DMS153 treated with DMSO at 0.1 percent for 48 hours (cell line): Measurements from ENCODE around the gene DNAJB1.
"Not testable (repeated sequence)": the region's sequence is repeated elsewhere in the genome, so short reads cannot be mapped to it uniquely, and the experiment has no call there.

ENCODE experiments used
- DNase-seq: peaks from one replicate; lab custom pipeline; 2025; ENCODE audit not compliant: unreplicated experiment; lab: John Stamatoyannopoulos, UW

DNAJB1 gene

DNA sequence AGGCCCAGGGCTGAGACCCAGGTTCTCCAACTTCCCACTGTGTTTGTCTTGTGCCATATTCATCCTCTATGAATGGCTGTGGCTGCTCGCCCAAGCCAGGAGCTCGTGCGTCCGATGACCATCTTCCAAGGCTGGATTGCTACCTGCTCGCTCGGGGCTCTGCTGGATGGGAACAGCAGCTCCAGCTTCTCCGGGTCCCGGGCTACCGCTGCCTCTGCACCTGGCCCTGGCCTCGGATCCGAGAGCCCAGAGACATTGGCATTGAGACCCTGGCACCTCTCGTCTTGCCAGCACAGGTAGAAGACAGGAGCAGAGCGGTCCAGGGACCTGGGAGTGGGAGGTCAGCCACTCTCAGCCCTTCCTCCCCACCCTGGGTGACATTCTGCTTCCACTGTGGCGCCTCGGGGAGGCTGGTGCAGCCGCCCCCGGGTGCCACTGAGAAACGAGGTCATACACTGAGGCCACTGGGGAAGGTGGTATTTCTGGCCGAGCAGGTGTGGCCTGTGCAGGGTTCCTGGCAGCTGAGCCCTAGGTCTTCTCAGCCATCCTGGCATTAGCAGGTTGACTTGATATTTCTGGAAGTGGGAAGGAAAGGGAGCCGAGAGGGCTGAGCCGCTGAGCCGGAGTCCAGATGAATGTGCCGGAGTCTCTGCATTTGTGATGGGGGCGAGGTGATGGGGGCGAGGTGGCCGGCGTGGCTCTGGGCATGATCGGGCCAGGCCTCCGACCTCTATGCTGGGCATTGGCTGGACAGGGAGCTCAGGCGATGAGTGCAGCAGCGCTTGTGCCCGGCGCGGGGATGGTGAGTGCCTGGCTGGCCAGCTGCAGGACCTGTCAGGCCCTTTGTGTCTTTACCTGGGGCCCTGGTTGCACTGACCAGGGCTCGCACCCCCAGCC lies 35.1 kb upstream of the DNAJB1 start:
- DNase-seq: no peak

DNA sequence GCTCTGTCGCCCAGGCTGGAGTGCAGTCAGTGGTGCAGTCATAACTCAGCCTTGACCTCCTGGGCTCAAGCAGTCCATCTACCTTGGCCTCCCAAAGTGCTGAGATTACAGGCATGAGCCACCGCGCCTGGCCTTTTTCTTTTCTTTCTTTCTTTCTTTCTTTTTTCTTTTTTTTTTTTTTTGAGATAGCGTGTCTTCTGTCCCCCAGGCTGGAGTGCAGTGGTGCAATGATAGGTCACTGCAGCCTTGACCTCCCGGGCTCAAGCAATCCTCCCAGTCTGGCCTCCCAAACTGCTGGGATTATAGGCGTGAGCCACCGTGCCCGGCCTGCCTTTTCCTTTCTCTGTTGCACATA lies 33.8 kb upstream of the DNAJB1 start:
- not testable (repeated sequence) for DNase-seq

DNA sequence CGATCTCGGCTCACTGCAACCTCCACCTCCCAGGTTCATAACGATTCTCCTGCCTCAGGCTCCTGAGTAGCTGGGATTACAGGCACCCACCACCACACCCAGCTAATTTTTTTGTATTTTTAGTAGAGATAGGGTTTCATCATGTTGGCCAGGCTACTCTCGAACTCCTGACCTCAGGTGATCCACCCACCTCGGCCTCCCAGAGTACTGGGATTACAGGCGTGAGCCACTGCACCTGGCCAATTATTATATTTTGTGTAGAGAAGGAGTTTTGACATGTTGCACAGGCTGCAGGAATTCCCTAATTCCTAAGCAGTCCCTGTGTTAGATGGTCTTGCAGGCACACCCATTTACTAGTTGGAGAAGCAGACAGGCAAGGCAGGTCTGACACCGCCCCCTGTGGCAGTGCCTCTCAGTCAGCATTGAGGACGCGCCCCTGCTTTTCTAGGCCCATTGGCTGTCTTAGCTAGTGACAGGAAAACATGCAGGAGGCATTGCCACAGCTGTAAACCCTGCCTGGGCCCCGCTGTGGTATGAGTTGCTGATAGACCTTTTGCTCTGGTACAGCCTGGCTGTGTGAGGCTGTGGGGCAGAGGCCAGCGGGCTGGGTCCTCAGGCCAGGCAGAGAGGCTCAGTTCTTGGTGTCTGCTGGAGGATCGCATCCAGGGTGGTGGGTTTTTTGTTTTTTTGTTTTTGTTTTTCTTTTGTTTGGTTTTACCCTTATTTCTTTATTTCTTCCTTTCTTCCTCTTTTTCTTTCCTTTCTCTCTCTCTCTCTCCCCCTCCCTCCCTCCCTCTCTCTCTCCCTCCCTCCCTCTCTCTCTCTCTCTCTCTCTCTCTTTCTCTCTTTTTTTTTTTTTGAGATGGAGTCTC lies 33.2 kb upstream of the DNAJB1 start:
- not testable (repeated sequence) for DNase-seq

DNA sequence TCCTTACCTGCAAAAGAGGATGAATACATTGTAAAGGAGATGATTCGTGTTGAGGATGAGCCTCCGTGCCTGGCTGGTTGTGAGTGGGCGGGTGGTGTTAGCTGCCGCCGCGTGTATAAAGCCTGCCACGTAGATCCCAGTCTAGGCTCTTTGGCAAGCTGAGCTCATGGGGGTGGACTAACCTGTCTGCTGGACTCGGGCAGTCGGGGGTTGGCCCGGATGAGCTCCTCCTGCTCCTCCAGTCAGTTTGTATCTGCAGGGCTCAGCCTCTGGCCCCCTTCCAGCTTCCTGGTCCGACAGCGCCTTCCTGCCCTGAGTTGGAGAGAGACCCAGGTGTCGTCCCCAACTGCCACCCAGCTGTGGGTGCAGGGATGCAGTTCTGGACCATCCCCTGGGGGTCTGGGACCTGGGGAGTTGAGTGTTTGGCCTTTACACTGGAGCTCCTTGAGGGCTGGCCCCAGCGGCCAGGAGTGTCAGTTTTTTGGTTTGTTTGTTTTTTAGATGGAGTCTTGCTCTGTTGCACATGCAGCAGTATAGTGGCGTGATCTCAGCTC lies 32.1 kb upstream of the DNAJB1 start:
- DNase-seq: peak; percentile 67

DNA sequence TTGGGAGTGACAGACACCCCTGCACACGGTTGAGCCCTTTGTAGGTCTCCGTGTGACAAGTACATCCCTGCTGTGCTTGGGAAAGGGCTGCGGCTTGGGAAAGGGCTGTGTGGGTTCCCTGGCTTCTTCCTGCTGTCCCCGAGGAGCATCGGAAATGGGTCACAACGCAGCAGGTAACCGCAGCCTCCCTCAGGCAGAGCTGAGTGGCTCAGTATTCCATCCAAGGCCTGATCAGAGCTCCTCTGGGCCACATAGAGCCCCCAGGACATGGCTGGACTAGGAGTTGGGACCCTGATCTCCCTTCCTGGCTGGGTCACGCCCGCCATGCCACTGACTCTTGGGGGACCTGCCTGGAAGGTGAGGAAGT lies 27.5 kb upstream of the DNAJB1 start:
- DNase-seq: no peak

DNA sequence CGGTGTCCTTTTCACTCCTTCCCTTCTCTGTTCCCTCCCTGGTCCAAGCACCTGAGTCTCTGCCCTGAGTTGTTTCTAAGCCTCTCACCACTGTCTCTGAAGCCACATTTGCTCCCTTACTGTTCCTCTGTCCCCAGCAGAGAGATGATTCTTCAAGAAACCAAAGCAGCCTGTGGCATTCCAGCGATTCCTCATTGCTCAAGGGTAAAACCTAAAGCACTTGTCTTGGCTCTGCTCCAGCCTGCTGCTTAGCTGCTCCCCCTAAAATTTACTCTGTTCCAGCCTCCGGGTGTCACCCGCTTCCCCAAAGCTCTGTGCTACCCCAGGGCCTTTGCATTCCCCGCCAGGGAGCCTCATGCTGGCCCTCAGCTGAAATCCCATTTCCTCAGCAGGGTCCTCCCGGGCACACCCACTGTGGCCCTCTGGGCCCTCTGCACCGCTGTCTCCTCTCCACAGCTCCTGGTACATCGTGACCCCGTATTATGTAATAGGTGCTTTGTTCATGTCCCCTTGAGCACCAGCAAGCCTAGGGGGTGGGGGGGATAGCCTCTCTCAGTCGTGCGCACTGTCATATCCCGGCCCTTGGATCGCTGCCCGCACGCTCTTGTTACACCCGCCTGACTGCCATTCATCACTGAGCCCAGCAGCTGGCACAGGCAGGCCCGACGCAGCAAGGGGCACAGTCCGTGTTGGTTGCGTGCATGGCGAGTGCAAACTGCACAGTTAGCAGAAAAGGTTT lies 26.9 kb upstream of the DNAJB1 start:
- DNase-seq: peak; percentile 93

DNA sequence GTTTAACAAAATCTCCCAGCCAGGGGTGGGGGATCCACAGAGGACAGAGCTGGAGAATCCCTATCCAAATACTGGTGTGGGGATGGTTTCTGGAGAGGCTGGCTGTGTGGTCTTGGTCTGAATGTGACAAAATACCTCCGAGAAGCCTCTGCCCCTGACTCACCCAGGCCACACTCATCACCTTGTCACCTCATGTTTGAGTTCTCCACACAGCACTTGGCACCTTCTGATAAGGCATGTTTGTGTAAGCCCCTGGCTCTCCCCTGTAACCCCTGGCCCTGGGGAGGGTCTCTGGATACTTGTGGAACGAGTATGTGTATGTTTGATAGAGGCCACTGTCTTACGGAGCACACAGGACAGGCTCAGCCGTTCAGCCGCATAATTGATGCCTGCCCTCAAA lies 25.9 kb upstream of the DNAJB1 start:
- DNase-seq: no peak

DNA sequence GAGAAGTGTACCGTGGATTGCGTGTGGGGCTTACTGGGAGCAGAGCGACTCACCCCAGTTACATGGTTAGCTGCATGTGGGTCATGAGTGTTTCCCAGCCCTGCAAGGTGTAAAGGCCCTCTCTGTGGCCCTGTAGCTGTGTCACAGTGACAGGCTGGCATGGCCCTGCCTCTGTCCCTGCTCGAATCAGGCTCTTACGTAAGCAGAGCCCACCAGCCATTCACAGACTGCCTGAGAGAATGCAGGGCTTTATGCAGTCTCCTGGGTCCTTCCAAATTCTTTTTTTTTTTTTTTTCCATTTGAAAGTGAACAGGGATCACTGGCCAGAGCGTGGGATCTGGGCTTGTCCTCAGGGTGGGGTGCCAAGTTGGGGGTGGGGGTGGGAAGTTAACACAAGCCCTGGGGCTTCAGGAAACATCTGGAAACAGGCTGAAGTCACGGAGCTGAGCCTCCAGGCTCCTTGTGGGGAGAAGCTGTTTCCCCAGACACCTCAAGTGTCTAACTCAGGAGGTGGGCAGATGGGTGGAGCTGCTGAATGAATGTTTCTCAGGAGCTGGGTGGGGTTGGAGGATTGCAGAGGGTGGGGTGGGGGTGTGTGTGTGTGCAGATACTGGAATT lies 24.6 kb upstream of the DNAJB1 start:
- DNase-seq: no peak

DNA sequence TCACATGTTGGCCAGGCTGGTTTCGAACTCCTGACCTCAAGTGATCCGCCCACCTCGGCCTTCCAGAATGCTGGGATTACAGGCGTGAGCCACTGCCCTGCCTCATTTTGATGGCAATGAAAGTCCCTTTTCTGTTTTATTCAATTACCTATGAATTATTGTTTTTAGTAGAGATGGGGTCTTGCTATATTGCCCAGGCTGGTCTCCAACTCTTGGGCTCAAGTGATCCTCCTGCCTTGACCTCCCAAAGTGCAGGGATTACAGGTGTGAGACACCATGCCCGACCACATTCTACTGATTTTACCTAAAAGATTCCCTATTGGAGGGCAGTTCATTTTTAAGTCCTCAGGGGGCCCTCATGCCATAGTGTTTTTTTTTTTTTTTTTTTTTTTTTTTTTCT lies 23.8 kb upstream of the DNAJB1 start:
- not testable (repeated sequence) for DNase-seq

DNA sequence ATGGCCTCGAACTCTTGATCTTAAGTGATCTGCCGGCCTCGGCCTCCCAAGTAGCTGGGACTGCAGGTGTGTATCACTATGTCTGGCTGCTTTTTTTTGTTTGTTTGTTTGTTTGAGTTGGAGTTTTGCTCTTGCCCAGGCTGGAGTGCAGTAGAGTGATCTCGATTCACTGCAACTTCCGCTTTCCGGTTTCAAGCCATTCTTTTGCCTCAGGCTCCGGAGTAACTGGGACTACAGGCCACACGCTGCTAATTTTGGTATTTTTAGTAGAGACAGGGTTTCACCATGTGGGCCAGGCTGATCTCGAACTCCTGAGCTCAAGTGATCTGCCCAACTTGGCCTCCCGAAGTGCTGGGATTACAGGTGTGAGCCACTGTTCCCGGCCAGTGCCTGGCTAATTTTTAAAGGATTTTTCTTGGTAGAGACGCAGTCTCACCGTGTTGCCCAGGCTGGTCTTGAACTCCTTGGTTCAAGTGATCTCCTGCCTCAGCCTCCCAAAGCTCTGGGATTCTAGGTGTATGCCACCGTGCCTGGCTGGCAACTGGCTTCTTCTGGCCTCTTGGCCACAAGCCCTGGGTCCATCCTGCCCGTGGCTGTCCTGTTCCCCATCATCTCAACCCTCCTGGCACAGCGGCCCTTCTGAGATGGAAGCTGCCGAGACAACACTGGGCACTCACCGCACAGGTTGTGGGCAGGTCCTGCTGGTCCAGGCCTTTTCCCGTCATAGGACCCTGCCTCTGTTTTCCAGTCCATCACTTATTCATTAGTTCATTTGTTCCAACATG lies 22.7 kb upstream of the DNAJB1 start:
- DNase-seq: no peak

DNA sequence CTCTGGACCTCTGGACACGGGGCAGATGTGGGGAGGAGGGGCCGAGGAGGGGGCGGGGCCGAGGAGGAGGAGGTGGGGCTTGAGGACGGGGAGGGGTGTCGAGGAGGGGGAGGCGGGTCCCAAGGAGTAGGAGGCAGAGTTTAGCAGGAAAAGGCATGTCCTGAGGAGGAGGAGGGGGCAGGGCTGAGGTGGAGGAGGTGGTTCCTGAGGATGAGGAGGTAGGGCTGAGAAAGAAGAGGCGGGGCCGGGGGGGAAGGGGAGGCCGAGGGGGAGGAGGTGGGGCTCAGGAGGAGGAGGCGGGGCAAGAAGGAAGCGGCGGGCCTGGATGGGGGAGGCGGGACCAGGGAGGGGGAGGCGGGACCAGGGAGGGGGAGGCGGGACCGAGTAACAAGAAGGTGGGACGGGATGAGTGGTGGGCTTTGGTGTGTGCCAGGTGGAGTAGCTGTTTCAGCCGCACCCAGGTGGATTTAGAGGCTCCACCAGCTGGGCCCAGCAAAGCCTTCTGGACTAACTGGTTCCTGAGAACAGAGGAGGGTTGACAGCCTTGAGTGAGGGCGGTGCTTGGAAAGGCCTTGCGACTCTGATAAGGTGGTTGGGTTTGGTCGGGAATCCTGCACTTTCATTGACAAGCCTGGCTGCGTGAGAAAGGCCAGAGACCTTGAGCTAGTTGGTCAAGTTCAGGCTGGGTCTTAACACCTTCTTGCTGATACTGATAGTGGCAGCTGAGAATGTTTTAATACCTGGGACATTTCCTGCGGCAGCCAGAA lies 18.9 kb upstream of the DNAJB1 start:
- no peak for DNase-seq

DNA sequence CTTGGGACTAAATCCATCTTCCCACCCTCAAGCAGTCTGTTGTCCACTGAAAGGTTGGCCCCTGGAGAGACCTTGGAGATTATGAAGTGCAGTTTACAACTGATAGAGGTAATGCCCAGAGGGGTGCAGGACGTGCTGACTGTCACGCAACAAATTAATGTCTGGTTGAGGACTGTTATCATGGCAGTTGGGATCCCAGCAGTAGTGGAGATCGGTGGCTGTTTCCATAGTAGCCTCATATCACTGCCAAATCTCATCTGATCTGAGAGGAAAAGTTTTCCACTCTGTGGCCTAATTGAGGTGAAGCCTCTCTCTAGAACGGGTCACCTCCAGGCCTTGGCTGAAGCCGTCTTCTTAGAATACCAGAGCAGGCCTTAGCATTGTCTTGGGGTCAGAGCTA lies 15.3 kb upstream of the DNAJB1 start:
- DNase-seq: no peak

DNA sequence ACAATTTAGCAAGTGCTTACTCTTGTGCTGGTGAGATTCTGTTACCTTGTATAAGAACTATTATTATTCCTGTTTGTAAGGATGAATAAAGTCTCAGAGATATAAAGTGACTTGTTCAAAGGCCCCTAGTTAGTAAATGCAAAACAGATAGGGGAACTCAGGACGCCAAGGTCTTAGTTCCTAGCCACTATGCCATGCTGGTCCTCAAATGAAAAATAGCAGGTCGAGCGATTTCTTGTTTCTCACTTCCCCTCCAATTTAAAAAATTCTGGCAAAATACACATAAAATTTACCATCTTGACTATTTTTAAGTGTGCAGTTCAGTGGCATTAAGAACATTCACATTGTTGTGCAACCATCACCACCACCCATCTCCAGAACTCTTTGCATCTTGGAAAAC lies 12.3 kb upstream of the DNAJB1 start:
- DNase-seq: no peak

DNA sequence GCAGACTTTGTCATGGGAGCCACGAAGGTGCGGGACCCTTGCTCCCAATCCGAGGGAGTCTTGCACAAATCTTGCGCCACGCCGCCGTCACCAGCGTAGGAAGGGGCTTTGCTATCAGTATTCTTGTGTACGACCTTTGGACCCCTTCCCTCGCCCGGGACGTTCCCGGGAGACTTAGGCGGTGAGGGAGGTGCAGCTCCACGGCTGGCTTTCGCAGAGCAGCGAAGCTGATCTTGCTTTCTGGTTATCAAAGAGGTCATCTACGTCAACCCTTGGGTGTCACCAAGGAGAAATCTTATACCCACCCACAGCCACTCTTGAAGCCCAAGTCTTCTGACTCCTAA lies 11.8 kb upstream of the DNAJB1 start:
- DNase-seq: no peak

DNA sequence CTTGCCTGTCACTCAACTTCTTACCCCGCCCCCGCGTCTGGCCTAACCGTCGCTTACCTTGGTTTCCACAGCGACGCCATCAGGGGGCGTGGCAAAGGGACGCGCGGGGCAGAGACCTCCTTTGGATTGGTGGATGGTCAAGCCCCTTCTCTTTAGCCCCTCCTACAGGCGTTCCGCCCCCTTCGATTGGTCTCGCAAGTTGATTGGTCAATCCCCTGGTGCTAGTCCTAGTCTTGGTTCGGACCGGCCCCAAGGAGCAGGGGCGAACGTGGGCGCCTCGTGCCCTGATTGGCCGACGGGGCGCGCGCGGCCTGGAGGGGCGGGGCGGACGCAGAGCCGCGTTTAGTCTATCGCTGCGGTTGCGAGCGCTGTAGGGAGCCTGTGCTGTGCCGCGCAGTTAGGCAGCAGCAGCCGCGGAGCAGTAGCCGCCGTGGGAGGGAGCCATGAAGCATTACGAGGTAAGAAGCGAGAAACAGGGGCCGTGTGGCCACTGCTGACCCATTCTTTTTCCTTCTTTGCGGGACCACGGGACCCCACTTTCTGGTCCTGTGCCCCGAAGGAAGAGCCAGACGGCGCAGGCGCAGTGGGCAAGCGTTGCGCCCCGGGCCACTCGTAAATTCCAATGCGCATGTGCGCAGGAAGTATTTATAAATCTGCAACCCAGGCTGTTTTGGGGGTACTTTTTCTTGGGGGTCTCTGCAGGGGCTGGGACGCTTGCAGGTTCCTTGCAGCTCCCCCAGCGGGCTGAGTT lies 11.2 kb upstream of the DNAJB1 start, which contains the start of gene TECR:
TECR (plus strand) TSS at position 341 of the 751 bp plus-strand sequence; CDS start at position 444, 103 bp downstream.
- peak; percentile 97 for DNase-seq

DNA sequence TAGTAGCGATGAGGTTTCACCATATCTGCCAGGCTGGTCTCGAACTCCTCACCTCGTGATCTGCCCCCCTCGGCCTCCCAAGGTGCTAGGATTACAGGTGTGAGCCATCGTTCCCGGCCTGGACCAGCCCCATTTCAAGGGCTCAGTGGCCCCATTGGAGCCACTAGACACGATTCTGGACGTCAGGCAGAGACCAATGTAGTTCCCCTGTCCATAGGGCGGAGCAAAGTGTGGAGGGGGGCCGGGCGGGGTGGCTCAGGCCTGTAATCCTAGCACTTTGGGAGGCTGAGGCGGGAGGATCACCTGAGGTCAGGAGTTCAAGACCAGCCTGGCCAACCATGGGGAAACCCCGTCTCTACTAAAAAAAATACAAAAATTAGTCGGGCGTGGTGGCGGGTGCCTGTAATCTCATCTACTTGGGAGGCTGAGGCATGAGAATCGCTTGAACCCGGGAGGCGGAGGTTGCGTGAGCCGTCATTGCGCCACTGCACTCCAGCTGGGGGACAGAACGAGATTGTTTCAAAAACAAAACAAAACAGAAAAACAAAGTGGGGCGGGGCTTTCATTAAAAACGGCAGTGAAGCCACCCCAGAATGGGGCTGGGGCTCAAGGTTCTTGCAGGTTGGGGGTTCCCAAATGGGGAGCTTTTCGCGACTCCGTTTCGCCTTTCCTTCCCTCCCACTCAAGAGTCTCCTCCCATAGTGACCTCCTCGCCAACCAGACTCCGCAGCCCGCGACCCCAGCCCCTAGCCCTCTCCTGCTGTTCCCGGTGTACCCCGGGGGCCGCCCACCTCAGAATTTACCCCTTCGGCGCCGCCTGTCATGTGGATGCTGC lies 10.4 kb upstream of the DNAJB1 start:
- no peak for DNase-seq

DNA sequence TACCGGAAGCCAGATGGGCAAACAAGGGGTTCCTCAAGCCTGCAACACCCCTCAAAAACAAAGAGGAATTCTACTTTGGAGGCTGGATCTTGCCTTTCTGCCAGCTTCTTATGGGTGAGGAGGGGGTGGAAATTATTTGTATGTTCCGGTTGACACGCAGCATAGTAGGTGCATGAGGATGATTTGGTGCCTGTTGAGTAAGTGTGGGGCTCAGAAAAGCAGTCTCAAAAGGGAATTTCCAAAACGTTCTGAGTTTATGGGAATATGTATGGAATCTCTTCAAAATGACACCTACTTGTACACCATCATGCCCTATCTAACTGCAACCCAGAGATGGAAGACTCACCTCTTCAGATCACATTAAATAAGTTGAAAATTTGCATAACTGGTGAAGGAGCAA lies 8.2 kb upstream of the DNAJB1 start:
- DNase-seq: no peak

DNA sequence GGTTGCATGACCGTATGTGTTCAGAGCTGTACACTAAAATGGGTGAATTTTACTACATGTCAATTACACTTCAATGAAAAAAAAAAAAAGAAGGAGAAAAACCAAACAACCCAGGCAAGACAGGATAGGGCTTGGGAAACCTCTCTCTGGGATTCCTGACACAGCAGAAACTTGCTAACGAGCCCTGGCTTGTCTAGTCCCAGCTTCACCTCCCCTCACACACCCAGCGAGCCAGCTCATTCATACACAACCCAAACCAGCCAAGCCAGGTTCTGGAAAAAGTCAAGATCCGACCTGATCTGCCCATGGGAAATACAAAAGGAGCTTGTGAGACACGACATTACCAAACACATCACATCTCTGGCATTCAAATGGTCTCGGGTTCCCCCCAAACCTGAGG lies 7.5 kb upstream of the DNAJB1 start:
- DNase-seq: no peak
